Measurements from ENCODE around the gene CAMK2G. TPM values are rescaled to one million over a fixed set of nuclear protein-coding genes. Genes with fewer than 3 reads are reported as not detected.

The CAMK2G gene
- total RNA-seq, 4 donors from 2014 or later = 72.0 to 131 (median 83.0) TPM

DNA sequence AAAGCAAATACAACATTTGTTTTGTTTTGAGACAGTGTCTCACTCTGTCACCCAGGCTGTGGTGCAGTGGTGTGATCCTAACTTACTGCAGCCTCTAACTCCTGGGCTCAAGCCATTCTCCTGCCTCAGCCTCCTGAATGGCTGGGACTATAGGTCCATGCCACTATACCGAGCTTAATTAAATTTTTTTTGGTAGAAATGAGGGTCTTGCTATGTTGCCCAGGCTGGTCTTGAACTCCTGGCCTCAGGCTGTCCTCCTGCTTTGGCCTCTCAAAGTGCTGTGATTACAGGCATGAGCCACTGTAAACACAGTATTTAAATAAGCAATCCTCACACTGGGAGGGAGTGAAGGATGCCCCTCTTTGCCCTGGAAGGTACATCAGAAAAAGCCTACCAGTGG is 4.0 kb upstream of the CAMK2G start:
- TF ChIP-seq, protein P1, sequence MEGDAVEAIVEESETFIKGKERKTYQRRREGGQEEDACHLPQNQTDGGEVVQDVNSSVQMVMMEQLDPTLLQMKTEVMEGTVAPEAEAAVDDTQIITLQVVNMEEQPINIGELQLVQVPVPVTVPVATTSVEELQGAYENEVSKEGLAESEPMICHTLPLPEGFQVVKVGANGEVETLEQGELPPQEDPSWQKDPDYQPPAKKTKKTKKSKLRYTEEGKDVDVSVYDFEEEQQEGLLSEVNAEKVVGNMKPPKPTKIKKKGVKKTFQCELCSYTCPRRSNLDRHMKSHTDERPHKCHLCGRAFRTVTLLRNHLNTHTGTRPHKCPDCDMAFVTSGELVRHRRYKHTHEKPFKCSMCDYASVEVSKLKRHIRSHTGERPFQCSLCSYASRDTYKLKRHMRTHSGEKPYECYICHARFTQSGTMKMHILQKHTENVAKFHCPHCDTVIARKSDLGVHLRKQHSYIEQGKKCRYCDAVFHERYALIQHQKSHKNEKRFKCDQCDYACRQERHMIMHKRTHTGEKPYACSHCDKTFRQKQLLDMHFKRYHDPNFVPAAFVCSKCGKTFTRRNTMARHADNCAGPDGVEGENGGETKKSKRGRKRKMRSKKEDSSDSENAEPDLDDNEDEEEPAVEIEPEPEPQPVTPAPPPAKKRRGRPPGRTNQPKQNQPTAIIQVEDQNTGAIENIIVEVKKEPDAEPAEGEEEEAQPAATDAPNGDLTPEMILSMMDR (IDR thresholded peaks at IDR 0.05) = no peak
- TF ChIP-seq EP300 (IDR thresholded peaks at IDR 0.05; ENCODE audit: low read depth) = no peak
- no peak for TF ChIP-seq POLR2AphosphoS5 (IDR thresholded peaks at IDR 0.05)
- no peak for TF ChIP-seq POLR2A (IDR thresholded peaks at IDR 0.05)
- Histone ChIP-seq H3K4me3 (no peak overlapping the region), H3K27me3 (no peaks in the 10 kb centered on the region), H3K36me3 (no peaks in the 10 kb centered on the region), H3K9me3 (no peaks in the 10 kb centered on the region), H3K4me1 (peaks cover 4 to 19% (median 9%) of the 10 kb centered on the region in 4 donors), H3K27ac (no peak overlapping the region)
- intact Hi-C loops (cut with DNase I; ENCODE audit: low total_unique reads) (no loop called here), in situ Hi-C loops (cut with MboI; ENCODE audit: low pct_ligation_motif_present in 1 of 4, low pct_unique_long_range_greater_than_20kb in 1 of 4, low sequenced_read_pairs in 3 of 4) (loop anchor here in 1 of 4 donors (25.0 kb wide), 1 partner anchor 209 kb away; no protein-coding TSS in a partner anchor)
- no peak for DNase-seq
- 95 to 100% methylated on average over 1 of the region's 1 CpG for WGBS, 2 donors (ENCODE audit: low coverage in 1 of 2)

DNA sequence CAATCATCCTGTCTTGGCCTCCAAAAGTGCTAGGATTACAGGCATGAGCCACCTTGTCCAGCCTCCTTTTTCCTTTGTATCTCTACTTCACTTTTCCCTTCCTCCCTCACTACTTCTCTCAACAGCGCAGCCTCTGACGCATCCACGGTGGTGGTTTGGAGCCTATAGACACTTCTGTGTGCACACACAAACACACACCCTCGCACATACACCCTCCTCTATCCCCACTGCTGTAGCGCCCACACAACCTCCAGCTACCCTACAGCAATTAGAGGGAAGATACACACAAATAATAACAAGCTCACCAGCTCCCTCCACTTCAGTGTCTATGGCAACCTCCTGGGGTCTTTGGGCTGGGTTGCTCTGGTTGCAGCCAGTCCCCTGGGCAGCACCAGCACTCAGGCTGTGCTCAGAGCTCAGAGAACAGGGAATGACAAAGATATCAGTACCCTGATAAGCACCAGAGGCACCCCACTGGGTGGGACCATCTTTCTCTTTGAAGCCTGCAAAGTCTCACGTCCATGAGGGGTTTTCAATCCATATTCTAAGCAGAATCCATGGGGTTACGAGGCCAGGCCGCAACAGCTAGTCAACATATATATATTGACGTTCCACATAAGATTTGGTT is 3.3 kb upstream of the CAMK2G start:
- no peaks in the 10 kb centered on the region for H3K27me3 ChIP-seq
- intact Hi-C loops (cut with DNase I; ENCODE audit: low total_unique reads) = no loop called here
- H3K36me3 ChIP-seq = no peaks in the 10 kb centered on the region
- 87 to 89% methylated on average over 5 to 9 of the region's 9 CpGs for WGBS, 2 donors (ENCODE audit: low coverage in 1 of 2)
- no peak for TF ChIP-seq POLR2AphosphoS5 (IDR thresholded peaks at IDR 0.05)
- TF ChIP-seq EP300 (IDR thresholded peaks at IDR 0.05; ENCODE audit: low read depth) = no peak
- TF ChIP-seq, protein P1 (IDR thresholded peaks at IDR 0.05) = no peak
- TF ChIP-seq POLR2A (IDR thresholded peaks at IDR 0.05) = no peak
- DNase-seq = no peak
- no peak overlapping the region for H3K27ac ChIP-seq
- no peak overlapping the region for H3K4me3 ChIP-seq
- in situ Hi-C loops (cut with MboI; ENCODE audit: low pct_ligation_motif_present in 1 of 4, low pct_unique_long_range_greater_than_20kb in 1 of 4, low sequenced_read_pairs in 3 of 4) = loop anchor here in 1 of 4 donors (25.0 kb wide), 1 partner anchor 210 kb away; no protein-coding TSS in a partner anchor
- H3K4me1 ChIP-seq = peaks cover 7 to 26% (median 16%) of the 10 kb centered on the region in 4 donors
- H3K9me3 ChIP-seq = no peaks in the 10 kb centered on the region

DNA sequence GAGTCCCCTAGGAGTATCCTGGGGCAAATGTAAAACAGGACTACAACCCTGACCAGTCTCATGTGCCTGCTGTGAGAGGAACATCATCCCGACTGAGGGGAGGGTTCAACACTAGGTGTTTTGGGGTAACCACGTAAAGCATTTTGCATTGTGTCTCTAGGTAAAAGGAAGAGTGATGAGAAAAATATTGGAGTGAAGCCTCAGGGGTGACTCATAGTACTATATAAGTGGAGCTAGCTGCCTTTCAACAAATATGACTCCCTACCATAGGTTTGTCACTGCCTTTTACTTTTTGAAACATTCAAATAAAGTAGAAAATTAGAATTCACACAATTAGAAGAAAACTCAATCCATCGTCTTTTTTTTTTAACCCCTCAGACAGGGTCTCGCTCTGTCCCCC is 2.6 kb upstream of the CAMK2G start:
- intact Hi-C loops (cut with DNase I; ENCODE audit: low total_unique reads) (no loop called here), in situ Hi-C loops (cut with MboI; ENCODE audit: low pct_ligation_motif_present in 1 of 4, low pct_unique_long_range_greater_than_20kb in 1 of 4, low sequenced_read_pairs in 3 of 4) (loop anchor here in 1 of 4 donors (25.0 kb wide), 1 partner anchor 210 kb away; no protein-coding TSS in a partner anchor)
- Histone ChIP-seq H3K27ac (no peak overlapping the region), H3K27me3 (no peaks in the 10 kb centered on the region), H3K36me3 (no peaks in the 10 kb centered on the region), H3K9me3 (no peaks in the 10 kb centered on the region), H3K4me1 (peaks cover 10 to 33% (median 22%) of the 10 kb centered on the region in 4 donors), H3K4me3 (no peak overlapping the region)
- no peak for DNase-seq
- TF ChIP-seq, protein P1 (IDR thresholded peaks at IDR 0.05) = no peak
- TF ChIP-seq POLR2AphosphoS5 (IDR thresholded peaks at IDR 0.05) (no peak), EP300 (IDR thresholded peaks at IDR 0.05; ENCODE audit: low read depth) (no peak), POLR2A (IDR thresholded peaks at IDR 0.05) (no peak)
- WGBS, 2 donors (ENCODE audit: low coverage in 1 of 2) = 89 to 93% methylated on average over 4 of the region's 4 CpGs

DNA sequence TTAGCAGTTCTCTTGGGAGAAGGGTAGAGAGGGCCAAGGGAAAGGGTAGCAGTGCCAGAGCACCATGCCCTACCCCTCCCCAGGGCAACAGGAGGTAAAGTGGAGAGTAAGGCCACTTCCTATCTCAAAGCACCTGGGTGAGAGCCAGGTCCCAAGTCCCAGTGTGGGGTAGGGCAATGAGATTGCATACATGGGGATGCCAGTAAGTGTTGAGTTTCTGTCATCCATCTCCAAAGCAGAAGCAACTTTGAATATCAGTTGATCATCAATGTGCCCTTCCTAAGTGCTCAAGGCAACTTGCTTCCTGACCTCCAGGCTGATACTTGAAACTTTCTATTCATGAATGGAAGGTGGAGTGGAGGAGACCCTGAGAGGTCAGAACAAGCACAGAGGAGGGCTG is 2.2 kb upstream of the CAMK2G start:
- Histone ChIP-seq H3K4me3 (no peak overlapping the region), H3K9me3 (no peaks in the 10 kb centered on the region), H3K4me1 (peaks cover 13 to 37% (median 26%) of the 10 kb centered on the region in 4 donors), H3K36me3 (no peaks in the 10 kb centered on the region), H3K27me3 (no peaks in the 10 kb centered on the region), H3K27ac (no peak overlapping the region)
- TF ChIP-seq POLR2A (IDR thresholded peaks at IDR 0.05) = no peak
- no peak for TF ChIP-seq EP300 (IDR thresholded peaks at IDR 0.05; ENCODE audit: low read depth)
- TF ChIP-seq POLR2AphosphoS5 (IDR thresholded peaks at IDR 0.05) = no peak
- TF ChIP-seq, protein P1 (IDR thresholded peaks at IDR 0.05) = no peak
- in situ Hi-C loops (cut with MboI; ENCODE audit: low pct_ligation_motif_present in 1 of 4, low pct_unique_long_range_greater_than_20kb in 1 of 4, low sequenced_read_pairs in 3 of 4) (loop anchor here in 1 of 4 donors (25.0 kb wide), 1 partner anchor 211 kb away; no protein-coding TSS in a partner anchor), intact Hi-C loops (cut with DNase I; ENCODE audit: low total_unique reads) (no loop called here)
- DNase-seq = no peak
